ENCODE data around the gene HBQ1.
"Not testable (repeated sequence)": the region's sequence is repeated elsewhere in the genome, so short reads cannot be mapped to it uniquely, and the experiment has no call there.

Gene HBQ1

GRCh38 chr16:211631-212180 is 31.4 kb downstream of the HBQ1 start:
- DNase-seq, result not testable (repeated sequence)

- no peak for DNase-seq
Observed at GRCh38 chr16:212999-213398, 32.7 kb downstream of the HBQ1 start.

GRCh38 chr16:220021-220420 is 39.8 kb downstream of the HBQ1 start:
- no peak for DNase-seq

GRCh38 chr16:228151-228851 is 48.0 kb downstream of the HBQ1 start:
- no peak for DNase-seq

- DNase-seq, result peak; percentile 89
Observed at GRCh38 chr16:228852-229730, 48.8 kb downstream of the HBQ1 start, which contains the start of gene LUC7L. LUC7L (minus strand) TSS chr16:229449; CDS start chr16:229339, 110 bp downstream.

GRCh38 chr16:229731-230281 is 49.5 kb downstream of the HBQ1 start:
- DNase-seq, result no peak

- DNase-seq, result not testable (repeated sequence)
Observed at GRCh38 chr16:230351-230750, 50.1 kb downstream of the HBQ1 start.

Data from fibroblast of skin of right biceps (primary cell).